IMR-90 (cell line): ENCODE measurements around the gene SLC51A. TPM values are rescaled to one million over a fixed set of nuclear protein-coding genes. Genes with fewer than 3 reads are reported as not detected.

Experiments used
- ATAC-seq: fragments of 200-7000 bp; cut with Tn5 transposase; 2 replicates; pipeline ENCODE4 v1.9.1; 2020; ENCODE audit warnings: low read depth, mild to moderate bottlenecking, moderate library complexity
- BruUV-seq: library from RNA; stranded (reverse); fragments of 400-500 nt; replicated peaks from 2 replicates; lab custom pipeline; 2021; lab: Mats Ljungman, UMichigan
- CTCF ChIA-PET: fragments of 300-600 bp; formaldehyde crosslinking; extraction: SDS; loops from one replicate; lab custom pipeline; 2021; ENCODE audit warnings: antibody characterized with exemption; lab: Yijun Ruan, JAX
- POLR2A ChIA-PET: fragments of 300-600 bp; sonication (Branson Sonifier 250); formaldehyde crosslinking; loops from one replicate; lab custom pipeline; 2022; ENCODE audit warnings: antibody characterized with exemption; ENCODE audit not compliant: unreplicated experiment; lab: Charles Lee
- DNase-seq: peaks from one replicate; pipeline ENCODE4 v3.0.0; 2013
- H2AFZ ChIP-seq: replicated peaks from 2 replicates; pipeline ENCODE3; 2013; ENCODE audit warnings: low read length, mild to moderate bottlenecking; ENCODE audit not compliant: poor library complexity
- H2AK5ac ChIP-seq: 2 replicates; pipeline ENCODE4 v1.6.1; 2013; ENCODE audit warnings: low read depth, low read length, inconsistent platforms
- H2AK9ac ChIP-seq: replicated peaks from 2 replicates; pipeline ENCODE3; 2013; ENCODE audit warnings: mild to moderate bottlenecking, low read depth, low read length, moderate library complexity; ENCODE audit not compliant: poor library complexity
- H2BK120ac ChIP-seq: 2 replicates; pipeline ENCODE4 v1.6.1; 2013; ENCODE audit warnings: low read depth, low read length, inconsistent platforms
- H2BK15ac ChIP-seq: 3 replicates; pipeline ENCODE4 v1.6.1; 2013; ENCODE audit warnings: low read depth, low read length, inconsistent platforms
- H2BK20ac ChIP-seq: 2 replicates; pipeline ENCODE4 v1.6.1; 2013; ENCODE audit warnings: low read depth, mild to moderate bottlenecking, inconsistent platforms, low read length, moderate library complexity
- H2BK5ac ChIP-seq: 2 replicates; pipeline ENCODE4 v1.6.1; 2013; ENCODE audit warnings: mild to moderate bottlenecking, low read depth, low read length, inconsistent platforms; ENCODE audit not compliant: poor library complexity, severe bottlenecking
- H3K14ac ChIP-seq: replicated peaks from 2 replicates; pipeline ENCODE4 v1.6.1; 2013; ENCODE audit warnings: low read depth, low read length, inconsistent platforms
- H3K18ac ChIP-seq: 2 replicates; pipeline ENCODE4 v1.6.1; 2013; ENCODE audit warnings: low read depth, low read length, control low read depth
- H3K23ac ChIP-seq: 2 replicates; pipeline ENCODE4 v1.6.1; 2013; ENCODE audit warnings: low read depth, low read length, inconsistent platforms
- H3K27ac ChIP-seq: 2 replicates; pipeline ENCODE4 v1.5.1; 2013; ENCODE audit warnings: mild to moderate bottlenecking, control low read depth, low read length; ENCODE audit not compliant: insufficient read depth
- H3K27me3 ChIP-seq: 2 replicates; pipeline ENCODE4 v1.6.1; 2013; ENCODE audit warnings: low read length; ENCODE audit not compliant: control insufficient read depth, insufficient read depth
- H3K36me3 ChIP-seq: 2 replicates; pipeline ENCODE4 v1.6.1; 2013; ENCODE audit warnings: low read length, mixed read lengths; ENCODE audit not compliant: control insufficient read depth, insufficient read depth
- H3K4ac ChIP-seq: 2 replicates; pipeline ENCODE4 v1.6.1; 2013; ENCODE audit warnings: low read depth, low read length, inconsistent platforms
- H3K4me1 ChIP-seq: 2 replicates; pipeline ENCODE4 v1.6.1; 2013; ENCODE audit warnings: low read length, mixed read lengths; ENCODE audit not compliant: control insufficient read depth, insufficient read depth
- H3K4me2 ChIP-seq: 2 replicates; pipeline ENCODE4 v1.6.1; 2013; ENCODE audit warnings: low read depth, mild to moderate bottlenecking, control low read depth, low read length, moderate library complexity
- H3K4me3 ChIP-seq: 2 replicates; pipeline ENCODE4 v1.5.1; 2013; ENCODE audit warnings: low read depth, mild to moderate bottlenecking, control low read depth, low read length, moderate library complexity; ENCODE audit not compliant: insufficient read depth
- H3K56ac ChIP-seq: 2 replicates; pipeline ENCODE4 v1.6.1; 2013; ENCODE audit warnings: low read length, inconsistent platforms; ENCODE audit not compliant: insufficient read depth; ENCODE audit errors: extremely low read depth
- H3K79me1 ChIP-seq, 2 experiments: 2 replicates each; pipeline ENCODE4 v1.6.1; 2013; ENCODE audit warnings: low read length in 2 of 2, inconsistent platforms in 1 of 2, low read depth in 1 of 2
- H3K9ac ChIP-seq: 2 replicates; pipeline ENCODE4 v1.6.1; 2013; ENCODE audit warnings: low read depth, low read length, control low read depth
- H3K9me1 ChIP-seq: 2 replicates; pipeline ENCODE4 v1.6.1; 2013; ENCODE audit warnings: low read length, inconsistent platforms; ENCODE audit not compliant: insufficient read depth
- H3K9me3 ChIP-seq: 2 replicates; pipeline ENCODE4 v1.6.1; 2013; ENCODE audit warnings: low read length; ENCODE audit not compliant: control insufficient read depth, insufficient read depth
- H4K20me1 ChIP-seq: 2 replicates; pipeline ENCODE4 v1.6.1; 2013; ENCODE audit warnings: low read length, inconsistent platforms; ENCODE audit not compliant: insufficient read depth
- H4K5ac ChIP-seq: 2 replicates; pipeline ENCODE4 v1.6.1; 2013; ENCODE audit warnings: mild to moderate bottlenecking, low read depth, low read length, control low read depth
- H4K8ac ChIP-seq, 2 experiments: 2 replicates each; pipeline ENCODE4 v1.6.1; 2013; ENCODE audit warnings: low read depth in 2 of 2, low read length in 2 of 2, control low read depth in 1 of 2, inconsistent platforms in 1 of 2
- H4K91ac ChIP-seq: 2 replicates; pipeline ENCODE4 v1.6.1; 2013; ENCODE audit warnings: low read depth, low read length, inconsistent platforms; ENCODE audit not compliant: insufficient read depth
- BHLHE40 ChIP-seq: fragments of 150-350 bp; IDR thresholded peaks from 2 replicates; pipeline ENCODE4 v1.6.1; 2016; ENCODE audit warnings: mild to moderate bottlenecking, low read depth, low read length
- CHD1 ChIP-seq: IDR thresholded peaks from 2 replicates; pipeline ENCODE4 v1.6.1; 2012; ENCODE audit warnings: low read depth, low read length, improper control_type of control experiment
- FOS ChIP-seq: fragments of 150-350 bp; IDR thresholded peaks from 2 replicates; pipeline ENCODE4 v1.6.1; 2016; ENCODE audit warnings: low read depth, low read length
- MAFK ChIP-seq: IDR thresholded peaks from 2 replicates; pipeline ENCODE4 v1.6.1; 2012; ENCODE audit warnings: low read depth, low read length, improper control_type of control experiment
- MXI1 ChIP-seq: IDR thresholded peaks from 2 replicates; pipeline ENCODE4 v1.6.1; 2012; ENCODE audit warnings: low read depth, mild to moderate bottlenecking, low read length, moderate library complexity, borderline replicate concordance
- NFE2L2 ChIP-seq: fragments of 150-350 bp; IDR thresholded peaks from 2 replicates; pipeline ENCODE4 v1.6.1; 2016; ENCODE audit warnings: low read depth, mild to moderate bottlenecking, low read length
- POLR2A ChIP-seq: IDR thresholded peaks from 2 replicates; pipeline ENCODE4 v1.6.1; 2012; ENCODE audit warnings: mild to moderate bottlenecking, low read depth, low read length
- RCOR1 ChIP-seq: IDR thresholded peaks from 2 replicates; pipeline ENCODE4 v1.6.1; 2012; ENCODE audit warnings: mild to moderate bottlenecking, low read length, improper control_type of control experiment; ENCODE audit not compliant: insufficient replicate concordance
- RFX5 ChIP-seq: IDR thresholded peaks from 2 replicates; pipeline ENCODE4 v1.8.0; 2012; ENCODE audit warnings: low read depth, mild to moderate bottlenecking, low read length, moderate library complexity
- USF2 ChIP-seq: fragments of 150-350 bp; IDR thresholded peaks from 2 replicates; pipeline ENCODE4 v1.6.1; 2017; ENCODE audit warnings: mild to moderate bottlenecking, antibody characterized with exemption, low read length, low read depth
- WGBS, 2 experiments: methylation state at CpG; one replicate each; pipeline versions ENCODE4 v1.1.5 to v1.1.7; 2013; ENCODE audit warnings: missing lambda C conversion rate in 2 of 2; ENCODE audit not compliant: insufficient read length in 1 of 2; ENCODE audit errors: extremely low coverage in 2 of 2; 5-methylcytosine and 5-hydroxymethylcytosine counted together
- dilution Hi-C: fragments of 300-500 bp; cut with HindIII; formaldehyde crosslinking; loops from one replicate; pipeline ENCODE4 v1.14.3; 2018; ENCODE audit warnings: low sequenced_read_pairs; ENCODE audit not compliant: unreplicated experiment
- in situ Hi-C: fragments of 300-500 bp; cut with MboI; formaldehyde crosslinking; loops from 3 replicates; pipeline ENCODE4 v1.14.3; 2019; ENCODE audit warnings: low sequenced_read_pairs, inconsistent platforms, mixed read lengths
- intact Hi-C: fragments of 100-400 bp; cut with micrococcal nuclease; formaldehyde crosslinking; loops from 2 replicates; pipeline ENCODE4 v1.10.0; 2022
- polyA plus RNA-seq, 3 experiments: library from polyadenylated mRNA; depleted of rRNA; stranded (reverse); fragments of >200 nt; gene quantifications; 2 replicates each; pipeline ENCODE4 v1.2.3, GENCODE V29; 2012; ENCODE audit warnings: low replicate concordance in 1 of 3
- total RNA-seq: library from RNA; depleted of rRNA; stranded (reverse); fragments of >200 nt; gene quantifications from 2 replicates; pipeline ENCODE4 v1.2.3, GENCODE V29; 2012
- TF ChIP-seq, protein P1 (sequence below): conservative IDR thresholded peaks from 2 replicates; pipeline ENCODE4 v1.5.1; 2012; ENCODE audit warnings: mild to moderate bottlenecking, low read depth, low read length, improper control_type of control experiment
- TF ChIP-seq, protein P2 (sequence below): fragments of 150-350 bp; IDR thresholded peaks from 2 replicates; pipeline ENCODE4 v1.6.1; 2016; ENCODE audit warnings: low read depth, mild to moderate bottlenecking, low read length, moderate library complexity, borderline replicate concordance

The SLC51A gene
- total and polyA plus RNA-seq, 2 of the 4 experiments (the other 2 are of a cell fraction), result not detected

- CTCF ChIA-PET, result no interaction called here
- intact Hi-C loops (loop anchor here (5.0 kb wide), 1 partner anchor 97 kb away; the partner anchor contains the start of gene TFRC), in situ Hi-C loops (no loop called here), dilution Hi-C loops (loop anchor here (25.0 kb wide), 1 partner anchor 117 kb away; no protein-coding TSS in a partner anchor)
- BruUV-seq, result no TSS peak
- Histone ChIP-seq H2BK120ac (no peak overlapping the region), H2AFZ (peak overlapping the region; percentile 78), H4K8ac (no peak overlapping the region), H3K9ac (no peak overlapping the region), H3K56ac (no peak overlapping the region), H2AK5ac (no peak overlapping the region; the same call in 1 of the 2 replicates), H3K9me1 (no peaks in the 10 kb centered on the region), H2AK9ac (no peak overlapping the region), H3K23ac (no peak overlapping the region), H3K4me2 (no peak overlapping the region), H2BK15ac (no peak overlapping the region), H3K36me3 (no peaks in the 10 kb centered on the region), H3K18ac (no peak overlapping the region), H4K20me1 (no peaks in the 10 kb centered on the region), H3K14ac (no peak overlapping the region), H3K4me1 (peaks cover 3% of the 10 kb centered on the region; the same call in 1 of the 2 replicates), H4K5ac (no peak overlapping the region), H3K4ac (no peak overlapping the region), H3K79me1 (no peaks in the 10 kb centered on the region), H3K4me3 (no peak overlapping the region), H2BK20ac (no peak overlapping the region), H3K9me3 (no peaks in the 10 kb centered on the region), H3K27me3 (peaks cover 4% of the 10 kb centered on the region; the same call in 1 of the 2 replicates), H3K27ac (no peak overlapping the region), H4K91ac (no peak overlapping the region), H2BK5ac (no peak overlapping the region)
- no peak for TF ChIP-seq POLR2A
- TF ChIP-seq RFX5, result 0 out of 2 replicates have a peak, but pooled peaks have one; percentile 49
- TF ChIP-seq, protein P1, sequence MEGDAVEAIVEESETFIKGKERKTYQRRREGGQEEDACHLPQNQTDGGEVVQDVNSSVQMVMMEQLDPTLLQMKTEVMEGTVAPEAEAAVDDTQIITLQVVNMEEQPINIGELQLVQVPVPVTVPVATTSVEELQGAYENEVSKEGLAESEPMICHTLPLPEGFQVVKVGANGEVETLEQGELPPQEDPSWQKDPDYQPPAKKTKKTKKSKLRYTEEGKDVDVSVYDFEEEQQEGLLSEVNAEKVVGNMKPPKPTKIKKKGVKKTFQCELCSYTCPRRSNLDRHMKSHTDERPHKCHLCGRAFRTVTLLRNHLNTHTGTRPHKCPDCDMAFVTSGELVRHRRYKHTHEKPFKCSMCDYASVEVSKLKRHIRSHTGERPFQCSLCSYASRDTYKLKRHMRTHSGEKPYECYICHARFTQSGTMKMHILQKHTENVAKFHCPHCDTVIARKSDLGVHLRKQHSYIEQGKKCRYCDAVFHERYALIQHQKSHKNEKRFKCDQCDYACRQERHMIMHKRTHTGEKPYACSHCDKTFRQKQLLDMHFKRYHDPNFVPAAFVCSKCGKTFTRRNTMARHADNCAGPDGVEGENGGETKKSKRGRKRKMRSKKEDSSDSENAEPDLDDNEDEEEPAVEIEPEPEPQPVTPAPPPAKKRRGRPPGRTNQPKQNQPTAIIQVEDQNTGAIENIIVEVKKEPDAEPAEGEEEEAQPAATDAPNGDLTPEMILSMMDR, result no peak
- TF ChIP-seq CHD1, result no peak
- TF ChIP-seq NFE2L2, result no peak
- TF ChIP-seq, protein P2, sequence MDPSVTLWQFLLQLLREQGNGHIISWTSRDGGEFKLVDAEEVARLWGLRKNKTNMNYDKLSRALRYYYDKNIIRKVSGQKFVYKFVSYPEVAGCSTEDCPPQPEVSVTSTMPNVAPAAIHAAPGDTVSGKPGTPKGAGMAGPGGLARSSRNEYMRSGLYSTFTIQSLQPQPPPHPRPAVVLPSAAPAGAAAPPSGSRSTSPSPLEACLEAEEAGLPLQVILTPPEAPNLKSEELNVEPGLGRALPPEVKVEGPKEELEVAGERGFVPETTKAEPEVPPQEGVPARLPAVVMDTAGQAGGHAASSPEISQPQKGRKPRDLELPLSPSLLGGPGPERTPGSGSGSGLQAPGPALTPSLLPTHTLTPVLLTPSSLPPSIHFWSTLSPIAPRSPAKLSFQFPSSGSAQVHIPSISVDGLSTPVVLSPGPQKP, result no peak
- peak; percentile 12 for TF ChIP-seq RCOR1
- TF ChIP-seq BHLHE40, result no peak
- TF ChIP-seq FOS, result no peak
- TF ChIP-seq USF2, result no peak
- TF ChIP-seq MXI1, result no peak
- no peak for TF ChIP-seq MAFK
- POLR2A ChIA-PET, result no interaction called here
- DNase-seq (peak; percentile 77), ATAC-seq (peak; percentile 83)
- 46% methylated on average over 7 of the region's 24 CpGs; no CpG with 5 or more reads in 1 of the 2 experiments for WGBS, 2 experiments
These were observed 36.7 kb upstream of the SLC51A start for GRCh38 chr3:196179380-196180308.
